HG03280 (cell line): Measurements from ENCODE around the gene MCUB.

Source experiments
- ATAC-seq: cut with Tn5 transposase; IDR thresholded peaks from one replicate; pipeline ENCODE4 v1.9.1; 2021; ENCODE audit warnings: mild to moderate bottlenecking, moderate library complexity; ENCODE audit not compliant: unreplicated experiment

MCUB gene

DNA sequence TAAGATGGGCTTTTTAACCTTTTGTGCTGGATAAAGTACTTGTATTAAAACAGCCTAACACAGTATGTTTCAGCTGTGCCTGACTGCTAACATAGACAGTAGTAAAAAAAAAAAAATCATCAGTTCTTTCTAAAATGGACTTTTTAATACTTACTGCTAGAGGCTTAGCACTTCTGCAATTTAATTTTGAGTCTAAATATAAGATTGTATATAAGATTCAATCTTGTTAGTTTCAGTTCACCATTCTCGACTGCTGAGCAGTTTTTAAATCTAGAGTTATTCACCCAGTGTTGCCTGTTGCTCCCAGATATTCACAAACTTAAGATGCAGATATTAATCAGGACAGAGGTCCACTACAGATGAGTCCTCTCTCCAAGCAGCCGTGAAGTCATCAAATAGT is 163.1 kb downstream of the MCUB start:
- ATAC-seq, result no peak

DNA sequence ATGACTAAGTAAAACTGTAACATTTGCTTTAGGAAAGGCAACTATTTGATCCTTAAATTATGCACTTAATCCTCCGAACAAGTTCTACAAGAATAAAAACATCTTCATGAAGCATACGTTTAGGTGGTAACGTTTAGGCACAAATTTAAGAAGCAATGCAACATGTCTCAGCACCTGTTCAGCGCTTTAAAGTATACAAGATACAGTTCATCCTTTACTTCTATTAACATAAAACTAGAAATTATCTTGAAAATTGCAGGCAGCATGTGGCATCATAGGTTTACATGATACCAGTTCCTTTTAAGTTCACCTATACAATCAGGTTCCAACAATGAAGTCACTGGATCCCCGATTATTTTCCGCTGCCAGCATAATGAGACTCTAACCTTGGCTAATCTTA is 168.3 kb downstream of the MCUB start:
- no peak for ATAC-seq

DNA sequence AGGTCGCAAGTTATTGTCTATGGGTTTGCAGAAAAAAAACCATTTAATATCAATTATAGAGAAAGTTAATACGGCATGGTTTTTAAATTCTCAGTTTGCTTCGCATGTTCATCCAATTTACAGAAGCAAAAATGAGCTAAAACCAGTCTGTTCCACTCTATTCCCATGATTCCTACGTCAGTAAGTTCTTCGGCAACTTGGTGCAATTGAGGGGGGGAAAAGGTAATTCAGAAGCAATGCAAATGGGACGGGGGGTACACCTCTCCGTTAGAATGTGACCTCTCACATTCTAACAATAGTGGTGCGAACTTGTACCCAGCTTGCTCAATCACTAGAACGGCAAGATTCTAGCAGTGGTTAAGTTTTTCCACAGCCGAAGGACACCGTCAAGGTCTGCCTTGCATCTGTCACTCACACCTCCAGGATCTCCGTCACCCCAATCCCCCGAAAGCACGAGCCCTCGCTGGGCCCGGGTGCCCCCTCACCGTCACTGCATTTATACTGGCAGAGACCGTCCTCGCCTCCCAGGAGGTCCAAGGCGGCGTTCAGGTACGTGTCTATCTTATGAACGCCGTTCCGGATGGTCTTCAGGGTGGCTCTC is 169.2 kb downstream of the MCUB start:
- ATAC-seq, result peak; percentile 26

DNA sequence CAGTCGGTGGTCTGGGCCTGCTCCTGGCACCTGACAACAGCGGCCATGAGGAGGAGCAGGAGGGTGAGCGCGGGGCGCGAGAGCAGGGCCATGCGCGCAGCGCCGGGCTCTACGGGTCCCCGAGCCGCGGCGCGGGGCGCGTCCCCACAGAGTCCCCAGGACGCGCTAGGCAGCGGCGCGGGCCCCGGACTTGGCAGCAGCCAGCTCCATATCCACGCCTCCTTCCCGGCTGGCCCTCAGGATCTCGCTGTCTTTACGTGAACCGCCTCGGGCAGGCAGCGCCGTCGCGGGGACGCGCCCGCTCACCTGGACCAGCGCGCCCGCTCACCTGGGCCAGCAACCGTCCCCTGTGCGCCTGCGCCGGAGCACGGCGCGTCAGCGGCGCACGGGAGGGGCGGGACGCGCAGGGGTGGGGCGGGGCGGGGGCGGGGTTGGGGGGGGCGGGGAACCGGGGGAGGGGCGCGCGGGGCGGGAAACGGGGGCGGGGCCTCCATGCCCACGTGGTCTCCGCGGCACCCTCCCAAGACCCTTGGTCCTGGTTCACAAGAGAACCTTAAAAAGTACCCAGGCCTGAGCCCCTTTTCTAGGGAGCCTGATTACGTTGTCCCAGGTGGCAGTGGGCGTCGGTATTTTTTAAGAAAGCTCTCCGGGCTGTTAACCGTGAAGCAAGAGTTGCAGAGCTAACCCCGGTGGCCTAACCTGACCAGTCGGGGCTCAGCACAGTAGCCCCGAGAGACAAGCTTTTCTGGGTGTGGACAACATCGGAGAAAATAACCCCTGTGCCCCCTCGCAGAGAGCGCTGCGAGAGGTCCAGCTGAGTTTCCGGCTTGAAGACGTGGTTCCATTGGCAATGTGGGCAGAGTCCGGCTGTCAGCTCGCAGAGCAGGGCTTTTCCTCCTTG is 169.9 kb downstream of the MCUB start, which contains the start of gene PLA2G12A:
Gene PLA2G12A, minus strand, starts transcription at position 353 of the 901 bp plus-strand sequence. Its CDS starts 261 bp downstream, at position 92.
- ATAC-seq, result peak; percentile 84

DNA sequence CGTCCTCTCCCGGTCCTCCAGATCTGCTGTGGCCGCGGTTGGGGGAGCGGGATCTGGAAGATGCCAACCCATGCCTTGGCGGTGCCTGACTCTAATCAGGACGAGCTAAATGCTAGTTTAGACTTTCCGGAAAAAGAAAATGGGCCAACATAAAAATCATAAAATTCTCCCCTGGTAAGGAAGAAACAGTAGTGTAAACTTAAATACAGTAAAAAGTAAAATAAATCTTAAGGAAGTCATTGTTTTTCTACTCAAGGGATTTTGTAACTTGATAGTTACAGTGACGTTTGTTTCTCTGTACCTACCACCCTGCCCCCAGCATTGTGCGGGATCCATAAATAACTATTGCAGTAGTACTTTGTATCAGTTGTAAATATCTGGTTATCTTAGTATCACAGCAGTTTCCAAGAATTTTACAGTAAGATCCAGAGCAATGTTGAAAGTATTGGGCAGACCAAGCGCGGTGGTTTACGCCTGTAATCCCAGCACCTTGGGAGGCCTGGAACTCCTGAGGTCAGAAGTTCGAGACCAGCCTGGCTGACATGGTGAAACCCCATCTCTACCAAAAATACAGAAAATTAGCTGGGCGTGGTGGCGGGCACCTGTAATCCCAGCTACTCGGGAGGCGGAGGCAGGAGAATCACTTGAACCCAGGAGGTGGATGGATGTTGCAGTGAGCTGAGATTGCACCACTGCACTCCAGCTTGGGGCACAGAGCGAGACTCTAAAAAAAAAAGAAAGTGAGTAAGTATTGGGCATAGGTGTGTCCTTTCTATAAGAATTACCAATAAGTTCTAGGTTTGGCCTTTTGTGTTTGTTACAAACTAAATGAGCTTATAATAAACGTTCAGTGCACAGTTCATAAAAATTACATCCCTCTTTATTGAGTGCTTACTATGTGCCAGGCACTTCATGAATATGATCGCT is 170.8 kb downstream of the MCUB start:
- no peak for ATAC-seq

DNA sequence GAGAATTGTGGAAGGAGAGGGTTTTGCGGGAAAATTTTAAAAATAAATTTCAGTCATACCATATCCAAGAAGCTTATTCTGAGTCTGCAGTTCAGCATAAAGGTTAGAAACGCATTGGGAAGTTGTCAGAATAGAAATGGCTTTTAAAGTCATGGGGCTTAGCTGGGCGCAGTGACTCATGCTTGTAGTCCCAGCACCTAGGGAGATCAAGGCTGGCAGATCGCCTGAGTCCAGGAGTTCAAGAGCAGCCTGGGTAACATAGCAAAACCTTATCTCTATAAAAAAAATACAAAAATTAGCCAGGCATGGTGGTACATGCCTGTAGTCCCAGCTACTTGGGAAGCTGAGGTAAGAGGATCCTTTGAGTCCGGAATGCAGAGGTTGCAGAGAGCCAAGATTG is 173.7 kb downstream of the MCUB start:
- no peak for ATAC-seq

DNA sequence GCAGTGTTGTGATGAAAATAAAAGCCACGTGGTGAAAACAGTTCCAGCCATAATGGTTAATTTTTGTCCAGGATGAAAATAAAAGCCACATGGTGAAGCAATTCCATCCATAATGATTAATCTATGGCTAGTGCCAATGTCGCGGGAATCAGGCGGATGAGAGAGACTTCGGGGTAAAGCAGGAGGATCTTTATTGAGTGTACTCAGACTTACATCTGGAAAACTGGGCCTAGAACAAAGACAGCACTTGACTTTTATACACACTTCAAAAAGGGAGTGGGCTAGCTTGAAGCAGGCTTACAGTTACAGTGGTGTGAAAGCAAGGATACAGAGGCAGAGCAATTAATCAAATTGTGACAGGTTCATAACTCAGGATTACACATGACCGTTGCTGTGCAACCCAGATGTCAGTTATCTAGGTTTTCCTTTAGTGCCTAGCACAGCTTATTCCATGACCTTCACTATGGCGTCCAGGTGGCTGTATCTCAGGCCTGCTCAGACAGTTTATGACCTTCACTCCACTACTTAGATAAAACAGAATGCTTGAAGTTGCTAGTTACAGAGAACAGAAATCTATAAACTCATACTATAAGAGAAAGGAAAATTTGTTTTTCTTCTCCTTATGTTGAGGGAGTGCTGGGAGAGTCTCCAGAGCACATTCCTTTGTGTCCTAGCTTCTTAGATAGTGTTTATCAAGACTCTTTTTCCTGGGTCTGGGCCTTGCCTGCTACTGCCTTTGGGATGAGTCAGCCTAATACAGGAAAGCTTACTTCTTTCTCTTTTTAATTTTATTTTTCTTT is 175.7 kb downstream of the MCUB start:
- ATAC-seq, result no peak
